Neural progenitor cell (in vitro differentiated cells): ENCODE measurements around the gene RABIF. TPM values are rescaled to one million over a fixed set of nuclear protein-coding genes. Genes with fewer than 3 reads are reported as not detected.

Experiments used
- DNase-seq: peaks from one replicate; pipeline ENCODE4 v3.0.0-alpha.2; 2016; ENCODE audit warnings: low spot score
- H2AFZ ChIP-seq: fragments of 200-600 bp; sonication (generic); replicated peaks from 2 replicates; pipeline ENCODE4 v1.6.1; 2016; ENCODE audit warnings: antibody characterized with exemption
- H3F3A ChIP-seq: fragments of 200-600 bp; sonication (generic); 2 replicates; pipeline ENCODE4 v1.6.1; 2016; ENCODE audit warnings: antibody characterized with exemption, low read depth
- H3K27ac ChIP-seq: fragments of 200-600 bp; sonication (generic); 2 replicates; pipeline ENCODE4 v1.5.1; 2016; ENCODE audit warnings: mild to moderate bottlenecking
- H3K27me3 ChIP-seq: fragments of 200-600 bp; sonication (generic); 2 replicates; pipeline ENCODE4 v1.6.1; 2016; ENCODE audit warnings: mild to moderate bottlenecking, moderate library complexity
- H3K36me3 ChIP-seq: fragments of 200-600 bp; sonication (generic); 2 replicates; pipeline ENCODE4 v1.5.1; 2016
- H3K4me1 ChIP-seq: fragments of 200-600 bp; sonication (generic); 2 replicates; pipeline ENCODE4 v1.6.1; 2016; ENCODE audit warnings: mixed run types
- H3K4me2 ChIP-seq: fragments of 200-600 bp; sonication (generic); 2 replicates; pipeline ENCODE4 v1.6.1; 2016
- H3K4me3 ChIP-seq: fragments of 200-600 bp; sonication (generic); 2 replicates; pipeline ENCODE4 v1.5.1; 2016
- H3K79me2 ChIP-seq: fragments of 200-600 bp; sonication (generic); 2 replicates; pipeline ENCODE4 v1.6.1; 2016; ENCODE audit warnings: low read depth
- H3K9ac ChIP-seq: fragments of 200-600 bp; sonication (generic); 2 replicates; pipeline ENCODE4 v1.6.1; 2016
- H3K9me3 ChIP-seq: fragments of 200-600 bp; sonication (generic); 2 replicates; pipeline ENCODE4 v1.5.1; 2016; ENCODE audit warnings: low read depth
- H4K20me1 ChIP-seq: fragments of 200-600 bp; sonication (generic); 2 replicates; pipeline ENCODE4 v1.6.1; 2016; ENCODE audit warnings: low read depth
- H3K27ac Mint-ChIP-seq: 3 replicates; pipeline ENCODE4 v1.8.0; 2021; ENCODE audit warnings: mixed read lengths
- H3K27me3 Mint-ChIP-seq: 2 replicates; pipeline ENCODE4 v1.8.0; 2022; ENCODE audit warnings: low read depth, mild to moderate bottlenecking, inconsistent platforms, moderate library complexity, mixed read lengths; ENCODE audit not compliant: insufficient read depth
- H3K36me3 Mint-ChIP-seq: 3 replicates; pipeline ENCODE4 v1.8.0; 2021; ENCODE audit warnings: mixed read lengths
- H3K4me1 Mint-ChIP-seq: 3 replicates; pipeline ENCODE4 v1.8.0; 2021; ENCODE audit warnings: mixed read lengths
- H3K4me3 Mint-ChIP-seq: 3 replicates; pipeline ENCODE4 v1.8.0; 2021; ENCODE audit warnings: mild to moderate bottlenecking, moderate library complexity, mixed read lengths
- H3K9me3 Mint-ChIP-seq: 3 replicates; pipeline ENCODE4 v1.8.0; 2020; ENCODE audit warnings: mixed read lengths
- EZH2 ChIP-seq: fragments of 200-600 bp; sonication (generic); IDR thresholded peaks from 2 replicates; pipeline ENCODE4 v1.6.1; 2017; ENCODE audit warnings: antibody characterized with exemption, mild to moderate bottlenecking, moderate library complexity
- EZH2phosphoT487 ChIP-seq: fragments of 200-600 bp; sonication (generic); IDR thresholded peaks from 2 replicates; pipeline ENCODE4 v1.6.1; 2017; ENCODE audit warnings: antibody characterized with exemption
- total RNA-seq: library from RNA; depleted of rRNA; stranded (reverse); fragments of >200 nt; gene quantifications from 2 replicates; pipeline ENCODE4 v1.2.3, GENCODE V29; 2015; ENCODE audit warnings: low replicate concordance
- TF ChIP-seq, protein P1 (sequence below): fragments of 200-600 bp; sonication (generic); IDR thresholded peaks from 2 replicates; pipeline ENCODE4 v1.5.1; 2017; ENCODE audit warnings: antibody characterized with exemption, mild to moderate bottlenecking

Gene RABIF
- total RNA-seq, 1 donor from 2014 or later, result 5.8 TPM

DNA sequence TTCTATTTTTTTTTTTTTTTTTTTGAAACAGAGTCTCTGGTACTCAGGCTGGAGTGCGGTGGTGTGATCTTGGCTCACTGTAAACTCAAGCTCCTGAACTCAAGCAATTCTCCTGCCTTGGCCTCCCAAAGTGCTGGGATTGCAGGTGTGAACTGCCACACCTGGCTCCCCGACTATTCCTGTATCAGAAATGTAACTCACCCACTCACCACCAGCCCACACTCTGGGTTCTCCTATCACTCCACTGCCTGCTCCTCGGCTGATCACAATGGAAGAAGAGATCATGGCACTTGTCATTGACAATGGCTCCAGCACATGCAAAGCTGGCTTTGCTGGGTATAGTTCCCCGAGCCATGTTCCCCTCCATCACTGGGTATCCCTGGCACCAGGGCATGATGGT lies 15.9 kb downstream of the RABIF start:
- Histone ChIP-seq H3K79me2 (no peaks in the 10 kb centered on the region), H3K4me2 (no peak overlapping the region), H3K9ac (no peak overlapping the region), H3K27ac (no peak overlapping the region), H3K36me3 (no peaks in the 10 kb centered on the region), H3K4me3 (no peak overlapping the region), H3K4me1 (no peaks in the 10 kb centered on the region), H3K27me3 (no peaks in the 10 kb centered on the region), H3F3A (peaks cover 1% of the 10 kb centered on the region), H2AFZ (no peak overlapping the region), H4K20me1 (no peaks in the 10 kb centered on the region), H3K9me3 (no peaks in the 10 kb centered on the region)
- DNase-seq, result no peak
- Mint-ChIP-seq H3K9me3 (no peaks in the 10 kb centered on the region), H3K27ac (no peak overlapping the region), H3K36me3 (no peaks in the 10 kb centered on the region), H3K4me3 (peak overlapping the region; percentile 1), H3K4me1 (no peaks in the 10 kb centered on the region), H3K27me3 (no peaks in the 10 kb centered on the region)
- no peak for TF ChIP-seq EZH2phosphoT487
- TF ChIP-seq, protein P1, sequence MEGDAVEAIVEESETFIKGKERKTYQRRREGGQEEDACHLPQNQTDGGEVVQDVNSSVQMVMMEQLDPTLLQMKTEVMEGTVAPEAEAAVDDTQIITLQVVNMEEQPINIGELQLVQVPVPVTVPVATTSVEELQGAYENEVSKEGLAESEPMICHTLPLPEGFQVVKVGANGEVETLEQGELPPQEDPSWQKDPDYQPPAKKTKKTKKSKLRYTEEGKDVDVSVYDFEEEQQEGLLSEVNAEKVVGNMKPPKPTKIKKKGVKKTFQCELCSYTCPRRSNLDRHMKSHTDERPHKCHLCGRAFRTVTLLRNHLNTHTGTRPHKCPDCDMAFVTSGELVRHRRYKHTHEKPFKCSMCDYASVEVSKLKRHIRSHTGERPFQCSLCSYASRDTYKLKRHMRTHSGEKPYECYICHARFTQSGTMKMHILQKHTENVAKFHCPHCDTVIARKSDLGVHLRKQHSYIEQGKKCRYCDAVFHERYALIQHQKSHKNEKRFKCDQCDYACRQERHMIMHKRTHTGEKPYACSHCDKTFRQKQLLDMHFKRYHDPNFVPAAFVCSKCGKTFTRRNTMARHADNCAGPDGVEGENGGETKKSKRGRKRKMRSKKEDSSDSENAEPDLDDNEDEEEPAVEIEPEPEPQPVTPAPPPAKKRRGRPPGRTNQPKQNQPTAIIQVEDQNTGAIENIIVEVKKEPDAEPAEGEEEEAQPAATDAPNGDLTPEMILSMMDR, result no peak
- TF ChIP-seq EZH2, result no peak

DNA sequence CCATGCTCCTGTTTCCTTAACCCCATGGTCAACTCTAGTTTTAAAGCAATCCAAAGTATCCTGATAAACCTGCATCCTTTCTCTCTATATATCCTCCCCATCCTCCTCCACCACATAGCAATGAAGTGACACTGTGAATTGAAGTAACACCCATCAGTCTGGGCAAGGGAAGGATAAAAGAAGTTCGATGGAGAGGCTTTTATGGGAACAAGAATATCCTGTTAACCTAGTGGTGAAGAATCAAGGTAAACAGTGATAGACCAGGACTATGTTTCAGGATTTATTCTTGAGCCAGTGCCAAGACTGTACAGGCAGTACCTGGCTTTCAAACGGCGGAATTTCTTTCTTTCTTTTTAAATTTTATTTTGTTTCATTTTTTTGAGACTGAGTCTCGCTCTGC lies 17.6 kb downstream of the RABIF start:
- TF ChIP-seq EZH2phosphoT487 (no peak), EZH2 (no peak)
- TF ChIP-seq, protein P1, result no peak

DNA sequence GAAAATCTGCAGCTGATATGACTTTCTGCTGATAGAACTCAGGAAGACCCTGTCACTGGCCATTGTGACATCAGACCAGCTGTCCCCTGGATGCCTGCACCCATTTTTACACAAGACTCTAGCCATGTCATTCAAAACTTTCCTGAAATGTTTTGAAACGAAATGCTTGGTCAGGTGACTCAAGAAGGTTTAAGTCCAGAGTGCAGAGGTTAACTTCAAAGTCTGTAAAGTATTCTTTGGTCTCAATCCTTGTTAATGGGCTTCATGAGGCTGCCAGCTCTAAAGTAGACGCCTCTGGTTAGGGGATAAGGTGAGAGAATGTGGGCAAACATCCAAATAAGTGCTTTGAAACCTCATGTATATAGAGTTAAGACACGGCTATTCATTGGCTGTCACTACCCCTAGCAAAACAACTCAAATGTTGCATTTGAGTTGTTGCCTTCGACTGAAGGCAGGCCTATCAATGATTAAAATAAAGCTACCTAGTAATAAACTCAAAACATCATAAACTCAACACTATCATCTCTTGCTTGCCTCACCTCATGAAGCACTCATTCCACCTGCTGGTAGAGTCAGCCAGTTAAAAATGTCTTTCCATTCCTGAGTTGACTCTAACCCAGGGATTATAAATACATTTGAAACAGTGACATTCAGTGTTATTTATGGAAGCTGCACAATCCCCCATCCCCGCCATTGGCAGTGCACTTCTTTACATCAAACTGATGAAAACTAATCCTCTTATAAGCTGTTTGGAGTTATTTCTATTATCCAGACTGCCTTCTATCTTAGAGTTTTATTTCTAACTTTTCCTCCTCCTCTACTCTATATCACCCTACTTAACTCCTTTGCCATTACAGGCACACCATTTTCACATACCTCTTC lies 26.0 kb downstream of the RABIF start:
- Histone ChIP-seq H3K4me3 (peak overlapping the region; percentile 92), H3K27ac (no peak overlapping the region), H3K4me2 (peak overlapping the region; percentile 87), H3K9me3 (no peaks in the 10 kb centered on the region), H3F3A (peaks cover 20% of the 10 kb centered on the region), H3K79me2 (peaks cover 39% of the 10 kb centered on the region), H3K36me3 (no peaks in the 10 kb centered on the region), H3K4me1 (peaks cover 10% of the 10 kb centered on the region), H3K27me3 (no peaks in the 10 kb centered on the region), H2AFZ (no peak overlapping the region), H3K9ac (no peak overlapping the region), H4K20me1 (peaks cover 6% of the 10 kb centered on the region)
- DNase-seq, result no peak
- Mint-ChIP-seq H3K36me3 (peaks cover 2% of the 10 kb centered on the region), H3K27ac (no peak overlapping the region), H3K4me1 (peaks cover 10% of the 10 kb centered on the region), H3K4me3 (peak overlapping the region; percentile 92), H3K27me3 (peaks cover 9% of the 10 kb centered on the region), H3K9me3 (no peaks in the 10 kb centered on the region)
- no peak for TF ChIP-seq EZH2phosphoT487
- TF ChIP-seq, protein P1, result no peak
- no peak for TF ChIP-seq EZH2

More for the DNA sequence above, 17.6 kb downstream of the RABIF start:
- H3K36me3 ChIP-seq, result no peaks in the 10 kb centered on the region
- DNase-seq, result no peak
- H3K4me2 ChIP-seq, result no peak overlapping the region
- H3K36me3 Mint-ChIP-seq, result no peaks in the 10 kb centered on the region
- H3K9me3 Mint-ChIP-seq, result no peaks in the 10 kb centered on the region
- no peaks in the 10 kb centered on the region for H3K4me1 Mint-ChIP-seq
- no peaks in the 10 kb centered on the region for H3K4me1 ChIP-seq
- no peak overlapping the region for H3K4me3 Mint-ChIP-seq
- no peak overlapping the region for H3K4me3 ChIP-seq
- H3K27ac Mint-ChIP-seq, result no peak overlapping the region
- no peaks in the 10 kb centered on the region for H3K27me3 Mint-ChIP-seq
- no peaks in the 10 kb centered on the region for H3K79me2 ChIP-seq
- H4K20me1 ChIP-seq, result no peaks in the 10 kb centered on the region
- no peak overlapping the region for H3K9ac ChIP-seq
- H3K27ac ChIP-seq, result no peak overlapping the region
- no peaks in the 10 kb centered on the region for H3F3A ChIP-seq
- no peaks in the 10 kb centered on the region for H3K9me3 ChIP-seq
- no peaks in the 10 kb centered on the region for H3K27me3 ChIP-seq
- H2AFZ ChIP-seq, result no peak overlapping the region
